ENCODE data around the gene KANSL1L. TPM values are rescaled to one million over a fixed set of nuclear protein-coding genes. Genes with fewer than 3 reads are reported as not detected.
A peak's percentile ranks its signal among the peaks of the same experiment; 100 is the strongest.
"Not testable (repeated sequence)": the region's sequence is repeated elsewhere in the genome, so short reads cannot be mapped to it uniquely, and the experiment has no call there.

KANSL1L gene
- polyA plus RNA-seq, 1 of the 3 experiments (the other 2 are of a cell fraction) = 5.5 TPM

- 65% methylated on average over 1 of the region's 1 CpG for WGBS (ENCODE audit: low lambda C conversion rate)
- ChIA-PET CTCF (interaction anchor here (1.0 to 1.7 kb wide), 6 partner anchors 9 to 855 kb away, joined by 3 to 5 read pairs (median 4); no protein-coding TSS in a partner anchor), POLR2A (no interaction called here)
- no peaks in the 10 kb centered on the region; the same call in 1 of the 2 replicates for H3K9me2 ChIP-seq
- H3K9me3 ChIP-seq = no peaks in the 10 kb centered on the region
- H4K20me1 ChIP-seq (ENCODE audit: insufficient read depth) = no peaks in the 10 kb centered on the region
- no peaks in the 10 kb centered on the region; a peak in 1 of 4 replicates for H3K4me1 ChIP-seq (ENCODE audit: control insufficient read depth in 1 of 2, insufficient read depth in 2 of 2, low read depth in 1 of 2, low read length in 1 of 2)
- no peak overlapping the region for H3K9ac ChIP-seq
- no peak overlapping the region for H3K4me3 ChIP-seq (ENCODE audit: low read depth in 2 of 2, low read length in 1 of 2)
- H3K27ac ChIP-seq (ENCODE audit: low read depth in 2 of 2, low read length in 1 of 2) = no peak overlapping the region
- no peak overlapping the region for H3K4me2 ChIP-seq
- no peak overlapping the region for H2AFZ ChIP-seq (ENCODE audit: low read depth)
- DNase-seq = no peak
- no peaks in the 10 kb centered on the region for H3K27me3 ChIP-seq (ENCODE audit: insufficient read depth)
- no peak for TF ChIP-seq RXRA (IDR thresholded peaks at IDR 0.05; ENCODE audit: borderline replicate concordance, low read depth)
- H3K36me3 ChIP-seq (replicated peaks in 1 of 2; ENCODE audit: control insufficient read depth in 1 of 2, insufficient read depth in 2 of 2, low read length in 1 of 2) = no peaks in the 10 kb centered on the region
- H3K79me2 ChIP-seq (ENCODE audit: insufficient read depth) = no peaks in the 10 kb centered on the region
- no peaks in the 10 kb centered on the region for H3F3A ChIP-seq (replicated peaks; ENCODE audit: insufficient read depth)
Measured at GRCh38 chr2:210189452-210190138, 18.4 kb upstream of the KANSL1L start.

DNA sequence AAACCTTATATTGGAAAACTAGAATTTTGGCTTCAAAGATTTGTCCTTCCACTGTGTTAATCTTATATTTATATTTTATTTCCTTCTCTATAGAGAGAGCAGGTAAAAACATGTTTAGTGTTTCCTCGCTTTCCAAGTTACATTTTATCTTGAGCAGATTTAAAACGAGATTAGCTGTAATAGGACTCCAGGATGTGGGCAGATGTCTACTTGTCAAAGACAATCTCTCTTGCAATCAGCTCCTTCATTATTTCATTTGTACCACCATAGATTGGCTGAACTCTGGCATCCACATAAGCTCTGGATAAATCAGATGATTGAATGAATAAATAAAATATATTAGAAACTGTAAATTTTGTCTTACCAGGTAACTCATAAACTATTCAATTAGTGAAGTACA lies 17.5 kb upstream of the KANSL1L start:
- H3K79me2 ChIP-seq (ENCODE audit: insufficient read depth) = no peaks in the 10 kb centered on the region
- WGBS (ENCODE audit: low lambda C conversion rate) = 15% methylated on average over 2 of the region's 2 CpGs
- no peak overlapping the region for H2AFZ ChIP-seq (ENCODE audit: low read depth)
- no peaks in the 10 kb centered on the region; a peak in 1 of 4 replicates for H3K4me1 ChIP-seq (ENCODE audit: control insufficient read depth in 1 of 2, insufficient read depth in 2 of 2, low read depth in 1 of 2, low read length in 1 of 2)
- H3K9me2 ChIP-seq = no peaks in the 10 kb centered on the region; the same call in 1 of the 2 replicates
- no peak overlapping the region for H3K9ac ChIP-seq
- H4K20me1 ChIP-seq (ENCODE audit: insufficient read depth) = no peaks in the 10 kb centered on the region
- no peak for DNase-seq
- H3K27me3 ChIP-seq (ENCODE audit: insufficient read depth) = no peaks in the 10 kb centered on the region
- POLR2A ChIA-PET = no interaction called here
- no peak overlapping the region for H3K4me2 ChIP-seq
- TF ChIP-seq, protein P1, sequence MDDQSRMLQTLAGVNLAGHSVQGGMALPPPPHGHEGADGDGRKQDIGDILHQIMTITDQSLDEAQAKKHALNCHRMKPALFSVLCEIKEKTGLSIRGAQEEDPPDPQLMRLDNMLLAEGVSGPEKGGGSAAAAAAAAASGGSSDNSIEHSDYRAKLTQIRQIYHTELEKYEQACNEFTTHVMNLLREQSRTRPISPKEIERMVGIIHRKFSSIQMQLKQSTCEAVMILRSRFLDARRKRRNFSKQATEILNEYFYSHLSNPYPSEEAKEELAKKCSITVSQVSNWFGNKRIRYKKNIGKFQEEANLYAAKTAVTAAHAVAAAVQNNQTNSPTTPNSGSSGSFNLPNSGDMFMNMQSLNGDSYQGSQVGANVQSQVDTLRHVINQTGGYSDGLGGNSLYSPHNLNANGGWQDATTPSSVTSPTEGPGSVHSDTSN (IDR thresholded peaks at IDR 0.05) = peak; percentile 45
- TF ChIP-seq FOXJ3 (CRISPR knock-in tag; IDR thresholded peaks at IDR 0.05) (no peak), GATA2 (CRISPR knock-in tag; IDR thresholded peaks at IDR 0.05) (peak; percentile 28), TCF12 (IDR thresholded peaks at IDR 0.05) (peak; percentile 29; the same call in 1 of the 2 replicates)
- H3K9me3 ChIP-seq = no peaks in the 10 kb centered on the region
- H3F3A ChIP-seq (replicated peaks; ENCODE audit: insufficient read depth) = no peaks in the 10 kb centered on the region
- CTCF ChIA-PET = interaction anchor here (1.7 kb wide), 2 partner anchors 11 to 211 kb away, joined by 5 read pairs; no protein-coding TSS in a partner anchor
- no peak overlapping the region for H3K27ac ChIP-seq (ENCODE audit: low read depth in 2 of 2, low read length in 1 of 2)
- no peaks in the 10 kb centered on the region for H3K36me3 ChIP-seq (replicated peaks in 1 of 2; ENCODE audit: control insufficient read depth in 1 of 2, insufficient read depth in 2 of 2, low read length in 1 of 2)
- H3K4me3 ChIP-seq (ENCODE audit: low read depth in 2 of 2, low read length in 1 of 2) = no peak overlapping the region

GRCh38 chr2:210188190-210188589 lies 17.0 kb upstream of the KANSL1L start:
- Histone ChIP-seq H3K9me2 (no peaks in the 10 kb centered on the region; the same call in 1 of the 2 replicates), H4K20me1 (ENCODE audit: insufficient read depth) (no peaks in the 10 kb centered on the region), H3K9me3 (no peaks in the 10 kb centered on the region), H3K4me2 (no peak overlapping the region), H3K27ac (ENCODE audit: low read depth in 2 of 2, low read length in 1 of 2) (0 out of 4 replicates have a peak overlapping the region, but pooled peaks of 1 of the 2 experiments have one; percentile 6), H3K36me3 (replicated peaks in 1 of 2; ENCODE audit: control insufficient read depth in 1 of 2, insufficient read depth in 2 of 2, low read length in 1 of 2) (no peaks in the 10 kb centered on the region), H3K79me2 (ENCODE audit: insufficient read depth) (no peaks in the 10 kb centered on the region), H3K9ac (no peak overlapping the region), H2AFZ (ENCODE audit: low read depth) (no peak overlapping the region), H3K4me1 (ENCODE audit: control insufficient read depth in 1 of 2, insufficient read depth in 2 of 2, low read depth in 1 of 2, low read length in 1 of 2) (no peaks in the 10 kb centered on the region; a peak in 1 of 4 replicates), H3F3A (replicated peaks; ENCODE audit: insufficient read depth) (no peaks in the 10 kb centered on the region), H3K27me3 (ENCODE audit: insufficient read depth) (no peaks in the 10 kb centered on the region), H3K4me3 (ENCODE audit: low read depth in 2 of 2, low read length in 1 of 2) (no peak overlapping the region)
- DNase-seq = no peak
- ChIA-PET CTCF (interaction anchor here (0.7 to 1.7 kb wide), 3 partner anchors 8 to 210 kb away, joined by 4 to 5 read pairs (median 5); no protein-coding TSS in a partner anchor), POLR2A (no interaction called here)
- 78% methylated on average over 3 of the region's 3 CpGs for WGBS (ENCODE audit: low lambda C conversion rate)
- TF ChIP-seq USF1 (IDR thresholded peaks at IDR 0.05; ENCODE audit: borderline replicate concordance, low read depth) = no peak

GRCh38 chr2:210183936-210184335 lies 12.7 kb upstream of the KANSL1L start:
- H3F3A ChIP-seq (replicated peaks; ENCODE audit: insufficient read depth); H4K20me1 ChIP-seq (ENCODE audit: insufficient read depth); H3K9me2 ChIP-seq; POLR2A ChIA-PET; H3K4me2 ChIP-seq; H2AFZ ChIP-seq (ENCODE audit: low read depth); H3K27me3 ChIP-seq (ENCODE audit: insufficient read depth); H3K79me2 ChIP-seq (ENCODE audit: insufficient read depth); H3K27ac ChIP-seq (ENCODE audit: low read depth in 2 of 2, low read length in 1 of 2); H3K9me3 ChIP-seq; H3K4me3 ChIP-seq (ENCODE audit: low read depth in 2 of 2, low read length in 1 of 2); H3K36me3 ChIP-seq (replicated peaks in 1 of 2; ENCODE audit: control insufficient read depth in 1 of 2, insufficient read depth in 2 of 2, low read length in 1 of 2); H3K4me1 ChIP-seq (ENCODE audit: control insufficient read depth in 1 of 2, insufficient read depth in 2 of 2, low read depth in 1 of 2, low read length in 1 of 2); H3K9ac ChIP-seq; DNase-seq: not testable (repeated sequence)
- 48% methylated on average over 1 of the region's 1 CpG for WGBS (ENCODE audit: low lambda C conversion rate)
- CTCF ChIA-PET = interaction anchor here (0.6 kb wide), 1 partner anchor 124 kb away, joined by 3 read pairs; no protein-coding TSS in a partner anchor

DNA sequence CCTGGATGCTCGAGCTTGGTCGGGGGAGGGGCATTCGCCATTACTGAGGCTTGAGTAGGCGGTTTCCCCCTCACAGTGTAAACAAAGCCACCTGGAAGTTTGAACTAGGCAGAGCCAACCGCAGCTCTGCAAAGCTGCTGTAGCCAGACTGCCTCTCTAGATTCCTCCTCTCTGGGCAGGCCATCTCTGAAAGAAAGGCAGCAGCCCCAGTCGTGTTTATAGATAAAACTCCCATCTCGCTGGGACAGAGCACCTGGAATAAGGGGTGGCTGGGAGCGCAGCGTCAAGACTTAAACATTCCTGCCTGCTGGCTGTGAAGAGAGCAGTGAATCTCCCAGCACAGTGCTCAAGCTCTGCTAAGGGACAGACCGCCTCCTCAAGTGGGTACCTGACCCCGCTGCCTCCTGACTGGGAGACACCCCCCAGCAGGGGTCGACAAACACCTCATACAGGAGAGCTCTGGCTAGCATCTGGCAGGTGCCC lies 10.4 kb upstream of the KANSL1L start:
- POLR2A ChIA-PET; DNase-seq; H3K9me3 ChIP-seq; H4K20me1 ChIP-seq (ENCODE audit: insufficient read depth); H3K9me2 ChIP-seq; H3K9ac ChIP-seq; H3K27me3 ChIP-seq (ENCODE audit: insufficient read depth); H3K79me2 ChIP-seq (ENCODE audit: insufficient read depth); H3K4me2 ChIP-seq; H3K36me3 ChIP-seq (replicated peaks in 1 of 2; ENCODE audit: control insufficient read depth in 1 of 2, insufficient read depth in 2 of 2, low read length in 1 of 2); H3F3A ChIP-seq (replicated peaks; ENCODE audit: insufficient read depth); H3K4me3 ChIP-seq (ENCODE audit: low read depth in 2 of 2, low read length in 1 of 2); H3K27ac ChIP-seq (ENCODE audit: low read depth in 2 of 2, low read length in 1 of 2); H2AFZ ChIP-seq (ENCODE audit: low read depth); H3K4me1 ChIP-seq (ENCODE audit: control insufficient read depth in 1 of 2, insufficient read depth in 2 of 2, low read depth in 1 of 2, low read length in 1 of 2): not testable (repeated sequence)
- 75% methylated on average over 6 of the region's 12 CpGs for WGBS (ENCODE audit: low lambda C conversion rate)
- CTCF ChIA-PET = interaction anchor here (1.1 kb wide), 1 partner anchor 13 kb away, joined by 6 read pairs; no protein-coding TSS in a partner anchor
